K562 (cell line): ENCODE measurements around the gene PTGR3. TPM values are rescaled to one million over a fixed set of nuclear protein-coding genes. Genes with fewer than 3 reads are reported as not detected.
A peak's percentile ranks its signal among the peaks of the same experiment; 100 is the strongest.

Experiments
- CBX3 ChIP-seq, 2 experiments: IDR thresholded peaks; 1 replicate in 1 of 2; 2 replicates in 1 of 2; pipeline ENCODE4 v1.6.1; 2012; ENCODE audit warnings: inconsistent platforms in 2 of 2, low read length in 2 of 2, borderline replicate concordance in 1 of 2, control low read depth in 1 of 2
- FIP1L1 ChIP-seq: fragments of 200-400 bp; formaldehyde crosslinking; IDR thresholded peaks from 2 replicates; pipeline ENCODE4 v1.6.1; 2018; ENCODE audit warnings: mild to moderate bottlenecking, low read depth, low read length; ENCODE audit not compliant: poor library complexity, severe bottlenecking
- MLLT1 ChIP-seq, 2 experiments: fragments of 450-650 bp; IDR thresholded peaks; 2 replicates each; pipeline ENCODE4 v1.6.1; 2016
- NCOA1 ChIP-seq: fragments of 450-650 bp; IDR thresholded peaks from 2 replicates; pipeline ENCODE4 v1.6.1; 2016; ENCODE audit warnings: low read depth
- NFIC ChIP-seq: fragments of 450-650 bp; IDR thresholded peaks from 2 replicates; pipeline ENCODE4 v1.6.1; 2017; ENCODE audit warnings: mild to moderate bottlenecking, inconsistent platforms
- NR3C1 ChIP-seq: sonication (generic); formaldehyde crosslinking; IDR thresholded peaks from 2 replicates; pipeline ENCODE4 v1.8.1; 2022; ENCODE audit warnings: missing genetic modification reagents
- SNRNP70 ChIP-seq: fragments of 200-400 bp; formaldehyde crosslinking; optimal IDR thresholded peaks from 2 replicates; pipeline ENCODE3; 2017; ENCODE audit warnings: low read depth, low read length
- TARDBP ChIP-seq: fragments of 450-650 bp; IDR thresholded peaks from 2 replicates; pipeline ENCODE4 v1.6.1; 2016
- TBP ChIP-seq: optimal IDR thresholded peaks from 2 replicates; pipeline ENCODE3; 2011; ENCODE audit warnings: low read depth, low read length, improper control_type of control experiment
- U2AF2 ChIP-seq: fragments of 200-400 bp; formaldehyde crosslinking; optimal IDR thresholded peaks from 2 replicates; pipeline ENCODE3; 2017; ENCODE audit warnings: low read depth, mild to moderate bottlenecking, low read length
- WHSC1 ChIP-seq: IDR thresholded peaks from one replicate; pipeline ENCODE4 v1.6.1; 2012; ENCODE audit warnings: low read length, control low read depth, inconsistent platforms
- ZBTB34 ChIP-seq: fragments of 250-450 bp; sonication (Bioruptor Pico); IDR thresholded peaks from 2 replicates; pipeline ENCODE4 v1.8.0; 2021; ENCODE audit warnings: mild to moderate bottlenecking, moderate library complexity
- ZFP1 ChIP-seq: fragments of 450-650 bp; formaldehyde crosslinking; IDR thresholded peaks from 2 replicates; pipeline ENCODE4 v1.4.0; 2020; ENCODE audit warnings: mild to moderate bottlenecking, mixed read lengths
- ZFP36 ChIP-seq: fragments of 150-350 bp; IDR thresholded peaks from 2 replicates; pipeline ENCODE4 v1.6.1; 2018; ENCODE audit warnings: low read length, low read depth; ENCODE audit not compliant: partially characterized antibody
- ZNF146 ChIP-seq: IDR thresholded peaks from one replicate; pipeline ENCODE4 v1.6.1; 2018; ENCODE audit warnings: missing compliant biosample characterization; ENCODE audit not compliant: unreplicated experiment
- ZNF311 ChIP-seq: fragments of 250-450 bp; sonication (Bioruptor Pico); IDR thresholded peaks from 2 replicates; pipeline ENCODE4 v1.4.0; 2020; ENCODE audit warnings: mild to moderate bottlenecking, moderate library complexity
- ZNF398 ChIP-seq: fragments of 250-450 bp; sonication (Bioruptor Pico); IDR thresholded peaks from 2 replicates; pipeline ENCODE4 v1.8.0; 2021; ENCODE audit warnings: moderate library complexity, mild to moderate bottlenecking, inconsistent platforms
- ZNF511 ChIP-seq: sonication (generic); formaldehyde crosslinking; IDR thresholded peaks from 2 replicates; pipeline ENCODE4 v1.8.0; 2022; ENCODE audit warnings: mild to moderate bottlenecking, missing genetic modification reagents
- ZNF57 ChIP-seq: fragments of 450-650 bp; formaldehyde crosslinking; IDR thresholded peaks from 2 replicates; pipeline ENCODE4 v1.4.0; 2020; ENCODE audit warnings: mild to moderate bottlenecking, moderate library complexity
- ZNF639 ChIP-seq, 2 experiments: fragments of 200-800 bp in 1 of 2; sonication (Bioruptor generic) in 1 of 2; sonication (generic) in 1 of 2; formaldehyde crosslinking in 1 of 2; IDR thresholded peaks in 1 of 2; conservative IDR thresholded peaks in 1 of 2; 2 replicates each; pipeline versions ENCODE4 v1.5.0 to v1.6.1; 2016 to 2020; ENCODE audit warnings: missing compliant biosample characterization in 1 of 2, missing genetic modification characterization in 1 of 2, missing genetic modification reagents in 1 of 2
- polyA plus RNA-seq, 8 experiments: library from polyadenylated mRNA; depleted of rRNA in 4 of 8; stranded (reverse) in 5 of 8; unstranded in 3 of 8; fragments of >200 nt; fragmentation: Nextera tagmentation in 2 of 8; fragmentation: Illumina TruSeq in 1 of 8; extraction: Ambion mirVana in 2 of 8; extraction: Trizol in 1 of 8; gene quantifications; 2 replicates each; pipeline versions ENCODE4 v1.2.1 to v1.2.3, GENCODE V29; 2011 to 2014; ENCODE audit warnings: inconsistent platforms in 1 of 8, missing spikeins in 1 of 8
- total RNA-seq, 7 experiments: library from RNA; depleted of rRNA in 6 of 7; stranded (reverse); fragments of >200 nt in 6 of 7; fragmentation: Illumina TruSeq in 2 of 7; extraction: Trizol in 2 of 7; gene quantifications; 2 replicates each; pipeline versions ENCODE4 v1.2.1 to v1.2.3, GENCODE V29; 2011 to 2021; ENCODE audit warnings: low replicate concordance in 1 of 7

The PTGR3 gene
- total and polyA plus RNA-seq, 9 of the 15 experiments (the other 6 are each of a cell fraction or from before 2014, with no cell fraction given): 4.1 to 32.3 (median 15.3) TPM

GRCh38 chr18:75210274-75211001, 1.5 kb upstream of the PTGR3 start, which contains the start of gene TSHZ1 (continued):
- TF ChIP-seq TBP: peak; percentile 71
- TF ChIP-seq ZFP36: no peak
- TF ChIP-seq WHSC1: no peak
- TF ChIP-seq ZNF146: no peak
- TF ChIP-seq ZNF57 (CRISPR knock-in tag): no peak
- TF ChIP-seq ZBTB34: no peak
- no peak for TF ChIP-seq NFIC
- TF ChIP-seq ZFP1 (CRISPR knock-in tag): no peak
- TF ChIP-seq CBX3 (IDR thresholded peaks at IDR 0.05; ENCODE audit: borderline replicate concordance in 1 of 2, low read length in 2 of 2): no peak
- no peak for TF ChIP-seq ZNF511
- peak in 1 of 2 experiments; percentile 100; a peak in 2 of 4 replicates for TF ChIP-seq MLLT1 (IDR thresholded peaks at IDR 0.05)
- TF ChIP-seq U2AF2: no peak
- TF ChIP-seq SNRNP70: no peak
- TF ChIP-seq NR3C1 (CRISPR knock-in tag): no peak
- no peak for TF ChIP-seq ZNF398 (CRISPR knock-in tag)
- TF ChIP-seq TARDBP: no peak
- TF ChIP-seq ZNF639 (CRISPR knock-in tag; conservative IDR thresholded peaks at IDR 0.05 in 1 of 2, IDR thresholded peaks at IDR 0.05 in 1 of 2): no peak
- no peak for TF ChIP-seq FIP1L1
- TF ChIP-seq ZNF311 (CRISPR knock-in tag): no peak
- TF ChIP-seq NCOA1: no peak
